ENCODE data around the gene PRDM2.

The PRDM2 gene

DNA sequence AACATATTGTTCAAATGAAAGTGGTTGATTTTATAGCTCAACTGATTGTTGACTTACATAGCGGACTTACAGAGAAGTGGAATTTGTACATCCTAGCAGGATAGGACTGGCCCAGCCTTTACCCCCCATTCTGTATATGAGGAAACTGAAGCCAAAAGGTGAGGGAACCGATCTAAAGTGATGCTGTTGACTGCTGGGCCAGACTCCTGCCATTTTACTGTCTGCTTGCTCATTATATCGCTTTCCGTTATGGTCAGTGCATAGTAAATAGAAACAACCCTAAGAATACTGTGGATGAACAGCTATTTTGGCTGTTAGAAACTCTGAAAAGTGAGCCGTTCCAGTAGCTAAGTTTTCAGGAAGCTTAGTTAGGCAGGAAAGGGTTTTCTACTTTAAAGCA lies 31.9 kb downstream of the PRDM2 start:
- Histone ChIP-seq H3K4me3 (ENCODE audit: low read depth, low read length) (no peak overlapping the region), H3K4me1 (ENCODE audit: control insufficient read depth, insufficient read depth, low read length) (peaks cover 8% of the 10 kb centered on the region; the same call in 1 of the 2 replicates), H3K36me3 (ENCODE audit: control insufficient read depth in 2 of 2, insufficient read depth in 1 of 2, low read length in 2 of 2) (no peaks in the 10 kb centered on the region), H3K27ac (ENCODE audit: extremely low read depth, low read depth, low read length) (no peak overlapping the region), H3K9me3 (ENCODE audit: control insufficient read depth, insufficient read depth, low read depth, low read length) (no peaks in the 10 kb centered on the region)
- TF ChIP-seq, protein P1, sequence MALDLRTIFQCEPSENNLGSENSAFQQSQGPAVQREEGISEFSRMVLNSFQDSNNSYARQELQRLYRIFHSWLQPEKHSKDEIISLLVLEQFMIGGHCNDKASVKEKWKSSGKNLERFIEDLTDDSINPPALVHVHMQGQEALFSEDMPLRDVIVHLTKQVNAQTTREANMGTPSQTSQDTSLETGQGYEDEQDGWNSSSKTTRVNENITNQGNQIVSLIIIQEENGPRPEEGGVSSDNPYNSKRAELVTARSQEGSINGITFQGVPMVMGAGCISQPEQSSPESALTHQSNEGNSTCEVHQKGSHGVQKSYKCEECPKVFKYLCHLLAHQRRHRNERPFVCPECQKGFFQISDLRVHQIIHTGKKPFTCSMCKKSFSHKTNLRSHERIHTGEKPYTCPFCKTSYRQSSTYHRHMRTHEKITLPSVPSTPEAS (tag by site-specific recombination; IDR thresholded peaks at IDR 0.05) = no peak
- TF ChIP-seq ZNF274 (IDR thresholded peaks at IDR 0.05; ENCODE audit: low read length) (no peak), ZNF274 (tag by site-specific recombination; IDR thresholded peaks at IDR 0.05; ENCODE audit: borderline replicate concordance) (no peak), ZNF433 (tag by site-specific recombination; IDR thresholded peaks at IDR 0.05; ENCODE audit: low read depth) (no peak), HOXC10 (CRISPR knock-in tag; IDR thresholded peaks at IDR 0.05) (no peak), ZIC2 (tag by site-specific recombination; IDR thresholded peaks at IDR 0.05) (no peak), ATF2 (tag by site-specific recombination; IDR thresholded peaks at IDR 0.05; ENCODE audit: low read depth) (no peak), EGR2 (tag by site-specific recombination; IDR thresholded peaks at IDR 0.05; ENCODE audit: low read depth) (no peak), ZNF473 (tag by site-specific recombination; IDR thresholded peaks at IDR 0.05) (no peak)
- TF ChIP-seq, protein P2, sequence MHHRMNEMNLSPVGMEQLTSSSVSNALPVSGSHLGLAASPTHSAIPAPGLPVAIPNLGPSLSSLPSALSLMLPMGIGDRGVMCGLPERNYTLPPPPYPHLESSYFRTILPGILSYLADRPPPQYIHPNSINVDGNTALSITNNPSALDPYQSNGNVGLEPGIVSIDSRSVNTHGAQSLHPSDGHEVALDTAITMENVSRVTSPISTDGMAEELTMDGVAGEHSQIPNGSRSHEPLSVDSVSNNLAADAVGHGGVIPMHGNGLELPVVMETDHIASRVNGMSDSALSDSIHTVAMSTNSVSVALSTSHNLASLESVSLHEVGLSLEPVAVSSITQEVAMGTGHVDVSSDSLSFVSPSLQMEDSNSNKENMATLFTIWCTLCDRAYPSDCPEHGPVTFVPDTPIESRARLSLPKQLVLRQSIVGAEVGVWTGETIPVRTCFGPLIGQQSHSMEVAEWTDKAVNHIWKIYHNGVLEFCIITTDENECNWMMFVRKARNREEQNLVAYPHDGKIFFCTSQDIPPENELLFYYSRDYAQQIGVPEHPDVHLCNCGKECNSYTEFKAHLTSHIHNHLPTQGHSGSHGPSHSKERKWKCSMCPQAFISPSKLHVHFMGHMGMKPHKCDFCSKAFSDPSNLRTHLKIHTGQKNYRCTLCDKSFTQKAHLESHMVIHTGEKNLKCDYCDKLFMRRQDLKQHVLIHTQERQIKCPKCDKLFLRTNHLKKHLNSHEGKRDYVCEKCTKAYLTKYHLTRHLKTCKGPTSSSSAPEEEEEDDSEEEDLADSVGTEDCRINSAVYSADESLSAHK (tag by site-specific recombination; IDR thresholded peaks at IDR 0.05) = no peak
- ChIA-PET POLR2A (no interaction called here), CTCF (interaction anchor here (0.5 to 1.1 kb wide), 4 partner anchors 19 to 220 kb away, joined by 3 read pairs; no protein-coding TSS in a partner anchor)

DNA sequence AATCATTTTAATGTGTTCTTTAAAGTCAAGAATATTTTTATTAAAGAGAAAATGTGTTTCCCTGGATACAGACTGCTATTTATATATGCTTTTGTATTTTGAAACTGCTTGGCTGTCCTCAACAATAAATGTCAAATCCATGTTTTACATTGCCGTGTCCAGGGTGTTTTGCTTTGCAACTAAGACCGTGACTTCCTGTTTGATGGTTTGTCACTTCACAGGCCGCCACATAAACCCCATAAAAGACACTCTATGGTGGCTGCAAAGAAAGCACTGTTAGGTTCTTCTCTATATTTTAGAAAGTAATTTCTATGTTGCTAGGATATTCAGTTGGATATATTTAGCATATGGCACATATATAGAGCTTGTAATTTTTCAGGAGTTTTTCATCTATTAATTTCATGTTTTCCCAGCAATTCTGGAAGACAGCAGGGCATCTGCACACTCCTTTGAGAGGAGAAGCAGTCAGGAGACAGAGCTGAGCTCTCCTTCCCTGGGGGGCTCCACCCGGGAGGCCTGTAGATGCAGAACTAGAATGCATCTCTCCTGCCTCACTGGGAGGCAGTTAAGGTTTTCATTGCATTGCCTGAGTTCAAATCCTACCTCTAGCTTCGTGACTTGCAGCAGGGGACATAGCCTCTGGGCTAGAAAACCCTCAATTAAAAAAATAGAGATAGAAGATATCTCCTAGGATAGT lies 33.1 kb downstream of the PRDM2 start:
- peaks cover 8% of the 10 kb centered on the region; the same call in 1 of the 2 replicates for H3K4me1 ChIP-seq (ENCODE audit: control insufficient read depth, insufficient read depth, low read length)
- no peaks in the 10 kb centered on the region for H3K36me3 ChIP-seq (ENCODE audit: control insufficient read depth in 2 of 2, insufficient read depth in 1 of 2, low read length in 2 of 2)
- no peak overlapping the region for H3K4me3 ChIP-seq (ENCODE audit: low read depth, low read length)
- H3K9me3 ChIP-seq (ENCODE audit: control insufficient read depth, insufficient read depth, low read depth, low read length) = no peaks in the 10 kb centered on the region
- H3K27ac ChIP-seq (ENCODE audit: extremely low read depth, low read depth, low read length) = no peak overlapping the region
- ChIA-PET CTCF (interaction anchor here (0.8 to 2.2 kb wide), 2 partner anchors 16 to 18 kb away, joined by 3 to 6 read pairs; no protein-coding TSS in a partner anchor), POLR2A (no interaction called here)
- TF ChIP-seq ZNF16 (tag by site-specific recombination; IDR thresholded peaks at IDR 0.05; ENCODE audit: low read depth) (no peak), SP7 (tag by site-specific recombination; IDR thresholded peaks at IDR 0.05) (no peak), GLIS1 (tag by site-specific recombination; IDR thresholded peaks at IDR 0.05) (peak; percentile 90), FEZF1 (tag by site-specific recombination; IDR thresholded peaks at IDR 0.05) (peak; percentile 30), ZNF791 (tag by site-specific recombination; IDR thresholded peaks at IDR 0.05) (no peak), ZNF24 (tag by site-specific recombination; IDR thresholded peaks at IDR 0.05) (no peak), ZIC2 (tag by site-specific recombination; IDR thresholded peaks at IDR 0.05) (peak; percentile 64)

DNA sequence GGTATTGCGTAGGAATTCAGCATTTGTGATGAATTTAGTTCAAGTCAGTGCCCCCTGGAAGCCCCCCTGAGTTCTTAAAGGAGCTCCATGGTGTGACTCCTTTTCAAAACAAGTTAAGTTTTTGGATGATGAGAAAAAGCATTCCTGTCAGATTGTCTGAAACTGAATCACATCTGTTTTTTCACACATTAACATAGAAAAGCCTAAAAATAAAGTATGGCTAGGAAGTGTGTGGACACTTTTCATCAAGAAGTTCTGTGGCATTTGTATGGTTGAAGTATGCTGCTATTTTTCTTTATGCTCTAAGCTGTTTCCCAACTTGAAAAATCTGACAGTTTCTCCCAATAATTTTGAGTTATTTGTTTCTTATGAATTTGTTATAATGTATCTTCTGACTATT lies 33.7 kb downstream of the PRDM2 start:
- Histone ChIP-seq H3K4me1 (ENCODE audit: control insufficient read depth, insufficient read depth, low read length) (peaks cover 4% of the 10 kb centered on the region; the same call in 1 of the 2 replicates), H3K27ac (ENCODE audit: extremely low read depth, low read depth, low read length) (no peak overlapping the region), H3K36me3 (ENCODE audit: control insufficient read depth in 2 of 2, insufficient read depth in 1 of 2, low read length in 2 of 2) (no peaks in the 10 kb centered on the region), H3K4me3 (ENCODE audit: low read depth, low read length) (no peak overlapping the region), H3K9me3 (ENCODE audit: control insufficient read depth, insufficient read depth, low read depth, low read length) (no peaks in the 10 kb centered on the region)
- CTCF ChIA-PET = interaction anchor here (2.2 to 2.7 kb wide), 2 partner anchors 8 to 18 kb away, joined by 6 to 12 read pairs; no protein-coding TSS in a partner anchor
- POLR2A ChIA-PET = no interaction called here
- TF ChIP-seq ZNF830 (tag by site-specific recombination; IDR thresholded peaks at IDR 0.05; ENCODE audit: low read depth) (no peak), ZNF335 (tag by site-specific recombination; conservative IDR thresholded peaks at IDR 0.05) (no peak), ZNF302 (tag by site-specific recombination; IDR thresholded peaks at IDR 0.05; ENCODE audit: low read depth) (no peak), ZBTB20 (tag by site-specific recombination; IDR thresholded peaks at IDR 0.05) (no peak)
- TF ChIP-seq, protein P3, sequence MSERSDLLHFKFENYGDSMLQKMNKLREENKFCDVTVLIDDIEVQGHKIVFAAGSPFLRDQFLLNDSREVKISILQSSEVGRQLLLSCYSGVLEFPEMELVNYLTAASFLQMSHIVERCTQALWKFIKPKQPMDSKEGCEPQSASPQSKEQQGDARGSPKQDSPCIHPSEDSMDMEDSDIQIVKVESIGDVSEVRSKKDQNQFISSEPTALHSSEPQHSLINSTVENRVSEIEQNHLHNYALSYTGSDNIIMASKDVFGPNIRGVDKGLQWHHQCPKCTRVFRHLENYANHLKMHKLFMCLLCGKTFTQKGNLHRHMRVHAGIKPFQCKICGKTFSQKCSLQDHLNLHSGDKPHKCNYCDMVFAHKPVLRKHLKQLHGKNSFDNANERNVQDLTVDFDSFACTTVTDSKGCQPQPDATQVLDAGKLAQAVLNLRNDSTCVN (tag by site-specific recombination; optimal IDR thresholded peaks at IDR 0.05) = no peak
- TF ChIP-seq, protein P4, sequence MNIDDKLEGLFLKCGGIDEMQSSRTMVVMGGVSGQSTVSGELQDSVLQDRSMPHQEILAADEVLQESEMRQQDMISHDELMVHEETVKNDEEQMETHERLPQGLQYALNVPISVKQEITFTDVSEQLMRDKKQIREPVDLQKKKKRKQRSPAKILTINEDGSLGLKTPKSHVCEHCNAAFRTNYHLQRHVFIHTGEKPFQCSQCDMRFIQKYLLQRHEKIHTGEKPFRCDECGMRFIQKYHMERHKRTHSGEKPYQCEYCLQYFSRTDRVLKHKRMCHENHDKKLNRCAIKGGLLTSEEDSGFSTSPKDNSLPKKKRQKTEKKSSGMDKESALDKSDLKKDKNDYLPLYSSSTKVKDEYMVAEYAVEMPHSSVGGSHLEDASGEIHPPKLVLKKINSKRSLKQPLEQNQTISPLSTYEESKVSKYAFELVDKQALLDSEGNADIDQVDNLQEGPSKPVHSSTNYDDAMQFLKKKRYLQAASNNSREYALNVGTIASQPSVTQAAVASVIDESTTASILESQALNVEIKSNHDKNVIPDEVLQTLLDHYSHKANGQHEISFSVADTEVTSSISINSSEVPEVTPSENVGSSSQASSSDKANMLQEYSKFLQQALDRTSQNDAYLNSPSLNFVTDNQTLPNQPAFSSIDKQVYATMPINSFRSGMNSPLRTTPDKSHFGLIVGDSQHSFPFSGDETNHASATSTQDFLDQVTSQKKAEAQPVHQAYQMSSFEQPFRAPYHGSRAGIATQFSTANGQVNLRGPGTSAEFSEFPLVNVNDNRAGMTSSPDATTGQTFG (tag by site-specific recombination; IDR thresholded peaks at IDR 0.05; ENCODE audit: borderline replicate concordance) = no peak

All from HEK293 (cell line).